Right atrium auricular region (tissue), 2 donors: ENCODE results near the gene KANSL1L. TPM values are rescaled to one million over a fixed set of nuclear protein-coding genes. Genes with fewer than 3 reads are reported as not detected.

Source experiments
- DNase-seq: peaks from one replicate; pipeline ENCODE4 v3.0.0-alpha.2; 2019; ENCODE audit warnings: low spot score
- H3K27ac ChIP-seq, 2 donors: fragments of 200-600 bp; sonication (generic); 1 replicate in 1 of 2; 2 replicates in 1 of 2; pipeline ENCODE4 v1.5.1; 2016 to 2019
- H3K27me3 ChIP-seq, 2 donors: fragments of 200-600 bp; sonication (generic); one replicate each; pipeline versions ENCODE4 v1.5.1 to v1.6.0; 2017 to 2019
- H3K36me3 ChIP-seq: fragments of 200-600 bp; sonication (generic); one replicate; pipeline ENCODE4 v1.5.1; 2016
- H3K4me1 ChIP-seq, 2 donors: fragments of 200-600 bp; sonication (generic); one replicate each; pipeline versions ENCODE4 v1.5.1 to v1.6.0; 2017 to 2019
- H3K4me3 ChIP-seq, 2 donors: fragments of 200-600 bp; sonication (generic); 1 replicate in 1 of 2; 2 replicates in 1 of 2; pipeline ENCODE4 v1.5.1; 2017 to 2019; ENCODE audit warnings: mild to moderate bottlenecking in 1 of 2, moderate library complexity in 1 of 2
- H3K9me3 ChIP-seq, 2 donors: fragments of 200-600 bp; sonication (generic); one replicate each; pipeline ENCODE4 v1.5.1; 2019
- total RNA-seq, 2 donors: library from RNA; depleted of rRNA; stranded (reverse); fragments of >200 nt; gene quantifications; one replicate each; pipeline ENCODE4 v1.1.0, GENCODE V29; 2016
- TF ChIP-seq, protein P1 (sequence below), 2 donors: fragments of 200-600 bp; sonication (generic); IDR thresholded peaks; one replicate each; pipeline ENCODE4 v1.5.1; 2019; ENCODE audit warnings: antibody characterized with exemption in 2 of 2

The KANSL1L gene
- total RNA-seq, 2 donors from 2014 or later, result 16.5 to 19.4 TPM

- H3K36me3 ChIP-seq, result peaks cover 13% of the 10 kb centered on the region
- no peak overlapping the region for H3K4me3 ChIP-seq
- peaks cover 0 to 39% of the 10 kb centered on the region in 2 donors for H3K4me1 ChIP-seq
- DNase-seq, result no peak
- no peaks in the 10 kb centered on the region for H3K27me3 ChIP-seq
- TF ChIP-seq, protein P1, sequence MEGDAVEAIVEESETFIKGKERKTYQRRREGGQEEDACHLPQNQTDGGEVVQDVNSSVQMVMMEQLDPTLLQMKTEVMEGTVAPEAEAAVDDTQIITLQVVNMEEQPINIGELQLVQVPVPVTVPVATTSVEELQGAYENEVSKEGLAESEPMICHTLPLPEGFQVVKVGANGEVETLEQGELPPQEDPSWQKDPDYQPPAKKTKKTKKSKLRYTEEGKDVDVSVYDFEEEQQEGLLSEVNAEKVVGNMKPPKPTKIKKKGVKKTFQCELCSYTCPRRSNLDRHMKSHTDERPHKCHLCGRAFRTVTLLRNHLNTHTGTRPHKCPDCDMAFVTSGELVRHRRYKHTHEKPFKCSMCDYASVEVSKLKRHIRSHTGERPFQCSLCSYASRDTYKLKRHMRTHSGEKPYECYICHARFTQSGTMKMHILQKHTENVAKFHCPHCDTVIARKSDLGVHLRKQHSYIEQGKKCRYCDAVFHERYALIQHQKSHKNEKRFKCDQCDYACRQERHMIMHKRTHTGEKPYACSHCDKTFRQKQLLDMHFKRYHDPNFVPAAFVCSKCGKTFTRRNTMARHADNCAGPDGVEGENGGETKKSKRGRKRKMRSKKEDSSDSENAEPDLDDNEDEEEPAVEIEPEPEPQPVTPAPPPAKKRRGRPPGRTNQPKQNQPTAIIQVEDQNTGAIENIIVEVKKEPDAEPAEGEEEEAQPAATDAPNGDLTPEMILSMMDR (IDR thresholded peaks at IDR 0.05), result no peak
- no peaks in the 10 kb centered on the region for H3K9me3 ChIP-seq
- no peak overlapping the region for H3K27ac ChIP-seq
Observed at GRCh38 chr2:210009126-210009525, 162.1 kb downstream of the KANSL1L start.

- peaks cover 13% of the 10 kb centered on the region for H3K36me3 ChIP-seq
- no peak for DNase-seq
- H3K4me3 ChIP-seq, result no peak overlapping the region
- no peaks in the 10 kb centered on the region for H3K27me3 ChIP-seq
- H3K27ac ChIP-seq, result peak overlapping the region; percentile 65 to 80
- TF ChIP-seq, protein P1 (IDR thresholded peaks at IDR 0.05), result no peak
- H3K4me1 ChIP-seq, result peaks cover 0 to 51% of the 10 kb centered on the region in 2 donors
- no peaks in the 10 kb centered on the region for H3K9me3 ChIP-seq
Observed at GRCh38 chr2:210007895-210008294, 163.3 kb downstream of the KANSL1L start.

DNA sequence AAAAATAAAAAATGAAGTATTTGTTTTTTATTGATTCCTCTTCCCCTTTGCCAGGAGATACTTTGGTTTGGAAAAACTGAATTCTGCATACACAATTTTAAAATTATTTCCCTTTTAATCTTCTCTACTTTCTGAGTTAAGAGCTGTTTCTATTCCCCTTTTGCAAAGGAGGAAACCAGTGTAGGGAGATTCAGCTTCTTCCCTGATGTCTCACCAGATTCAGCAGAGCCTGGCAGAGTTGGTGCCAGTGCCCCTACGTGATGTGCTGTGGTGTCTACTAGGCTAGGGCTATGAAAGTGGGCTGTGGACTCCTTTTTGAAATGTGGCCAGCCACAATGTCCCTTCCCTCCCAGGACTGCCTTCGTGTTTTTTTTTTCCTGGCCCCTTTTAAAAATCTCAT, 166.3 kb downstream of the KANSL1L start:
- Histone ChIP-seq H3K9me3 (no peaks in the 10 kb centered on the region), H3K4me3 (no peak overlapping the region), H3K36me3 (peaks cover 4% of the 10 kb centered on the region), H3K27me3 (no peaks in the 10 kb centered on the region), H3K4me1 (peaks cover 0 to 56% of the 10 kb centered on the region in 2 donors), H3K27ac (peak overlapping the region; percentile 65 to 80)
- TF ChIP-seq, protein P1 (IDR thresholded peaks at IDR 0.05), result no peak
- no peak for DNase-seq

DNA sequence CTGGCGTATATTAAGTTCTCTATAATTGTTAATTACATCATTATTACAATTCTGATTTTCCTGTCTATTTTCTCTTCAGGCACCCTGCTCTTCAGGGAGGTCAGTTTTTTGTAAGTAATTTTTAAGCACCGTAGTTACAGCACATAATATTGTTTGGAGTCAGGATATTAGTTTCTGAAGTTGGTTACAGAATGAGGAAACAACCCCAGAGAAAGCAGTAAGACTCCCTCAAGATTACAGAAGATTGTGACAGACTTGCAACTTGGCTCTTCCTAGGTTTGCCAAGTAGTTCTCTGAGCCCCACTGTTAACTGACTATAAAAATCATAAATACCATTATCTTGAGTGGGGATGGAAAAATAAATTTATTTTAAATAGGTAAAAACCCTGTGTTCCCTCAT, 167.8 kb downstream of the KANSL1L start:
- H3K4me1 ChIP-seq, result peaks cover 0 to 56% of the 10 kb centered on the region in 2 donors
- TF ChIP-seq, protein P1 (IDR thresholded peaks at IDR 0.05), result no peak
- peak overlapping the region; percentile 95 to 98 for H3K4me3 ChIP-seq
- H3K27me3 ChIP-seq, result no peaks in the 10 kb centered on the region
- DNase-seq, result no peak
- no peaks in the 10 kb centered on the region for H3K36me3 ChIP-seq
- H3K27ac ChIP-seq, result peak overlapping the region; percentile 85 to 87
- no peaks in the 10 kb centered on the region for H3K9me3 ChIP-seq

DNA sequence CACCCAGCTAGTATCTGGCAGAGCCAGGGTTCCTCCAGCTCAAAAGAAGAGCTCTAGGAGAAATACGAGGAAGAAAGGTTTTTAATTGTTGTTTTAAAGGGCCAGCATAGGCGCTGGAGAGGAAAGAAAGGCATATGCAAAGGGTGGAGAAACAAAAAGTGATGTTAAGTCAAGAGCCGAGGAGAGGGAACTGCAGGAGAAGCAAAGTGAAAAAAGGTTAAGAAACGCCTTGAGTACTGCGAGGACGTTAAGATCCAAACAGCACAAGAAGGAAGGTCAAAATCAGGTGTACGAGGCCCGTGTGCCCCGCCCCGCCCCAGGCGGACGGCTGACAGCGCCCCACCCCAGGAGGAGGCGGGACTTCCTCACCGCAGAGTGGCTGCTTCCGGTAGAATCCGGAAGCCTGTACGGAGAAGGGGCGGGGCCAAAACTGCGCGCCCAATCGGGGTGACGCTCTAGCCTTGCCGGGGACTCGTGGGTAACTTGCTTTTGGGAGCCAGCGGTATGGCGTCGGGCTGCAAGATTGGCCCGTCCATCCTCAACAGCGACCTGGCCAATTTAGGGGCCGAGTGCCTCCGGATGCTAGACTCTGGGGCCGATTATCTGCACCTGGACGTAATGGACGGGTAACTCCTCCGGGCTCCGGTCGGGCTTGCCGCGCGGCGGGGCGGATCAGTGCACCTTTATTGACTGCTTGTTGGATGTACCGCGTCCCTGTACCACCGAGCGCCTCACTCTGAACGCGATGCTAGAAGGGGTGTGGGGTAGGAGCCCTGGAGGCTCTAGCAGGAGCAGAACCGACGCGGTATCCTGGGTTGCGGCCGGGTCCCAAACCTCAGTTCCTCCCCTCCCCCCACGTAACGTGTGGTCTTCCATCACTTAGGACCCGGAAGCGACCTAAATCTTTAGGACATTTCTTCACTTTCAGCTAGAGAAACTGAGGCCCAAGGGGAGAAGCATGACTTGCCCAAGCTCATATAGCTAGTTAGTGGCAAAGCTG, 168.8 kb downstream of the KANSL1L start, which contains the start of gene RPE:
Gene RPE (plus strand): TSS at position 481 of the 1,000 bp plus-strand sequence. CDS start 24 bp downstream, at position 505.
- Histone ChIP-seq H3K9me3 (no peaks in the 10 kb centered on the region), H3K36me3 (no peaks in the 10 kb centered on the region), H3K27ac (peak within 1 kb of the TSS; percentile 85 to 87), H3K4me1 (peaks cover 0 to 50% of the 10 kb centered on the region in 2 donors), H3K4me3 (peak within 1 kb of the TSS; percentile 95 to 98), H3K27me3 (no peaks in the 10 kb centered on the region)
- TF ChIP-seq, protein P1 (IDR thresholded peaks at IDR 0.05), result no peak
- DNase-seq, result peak; percentile 94
